Fibroblast of lung (primary cell): ENCODE results near the gene IL1RAP. TPM values are rescaled to one million over a fixed set of nuclear protein-coding genes. Genes with fewer than 3 reads are reported as not detected.

Source experiments
- DNase-seq, 2 donors: peaks; one replicate each; pipeline versions ENCODE4 v3.0.0 to v3.0.0-alpha.2; 2010; ENCODE audit warnings: low read depth in 2 of 2
- H2AFZ ChIP-seq: 2 replicates; pipeline ENCODE4 v1.5.1; 2012; ENCODE audit warnings: low read length, control low read depth, inconsistent platforms
- H3K27ac ChIP-seq: 2 replicates; pipeline ENCODE4 v1.5.1; 2011; ENCODE audit warnings: low read length, control low read depth; ENCODE audit not compliant: insufficient read depth
- H3K27me3 ChIP-seq: 2 replicates; pipeline ENCODE4 v1.5.1; 2011; ENCODE audit warnings: mild to moderate bottlenecking, low read length; ENCODE audit not compliant: control insufficient read depth, insufficient read depth
- H3K36me3 ChIP-seq: 2 replicates; pipeline ENCODE4 v1.5.1; 2011; ENCODE audit warnings: low read length; ENCODE audit not compliant: control insufficient read depth, insufficient read depth
- H3K4me1 ChIP-seq: 2 replicates; pipeline ENCODE4 v1.5.1; 2011; ENCODE audit warnings: low read length; ENCODE audit not compliant: control insufficient read depth, insufficient read depth; ENCODE audit errors: extremely low read depth
- H3K4me2 ChIP-seq: 2 replicates; pipeline ENCODE4 v1.5.1; 2011; ENCODE audit warnings: low read length, control low read depth; ENCODE audit not compliant: insufficient read depth; ENCODE audit errors: extremely low read depth
- H3K4me3 ChIP-seq, 4 experiments: fragments of 200-600 bp in 1 of 4; sonication (generic) in 1 of 4; replicated peaks in 1 of 4; 2 replicates each; pipeline ENCODE4 v1.5.1; 2011 to 2016; ENCODE audit warnings: low read length in 4 of 4, low read depth in 3 of 4, mild to moderate bottlenecking in 3 of 4, control low read depth in 2 of 4, inconsistent platforms in 1 of 4, mixed read lengths in 1 of 4; ENCODE audit not compliant: insufficient read depth in 1 of 4; ENCODE audit errors: control extremely low read depth in 1 of 4
- H3K79me2 ChIP-seq: 2 replicates; pipeline ENCODE4 v1.5.1; 2012; ENCODE audit warnings: mild to moderate bottlenecking, low read length, inconsistent platforms; ENCODE audit not compliant: control insufficient read depth, insufficient read depth
- H3K9ac ChIP-seq: 2 replicates; pipeline ENCODE4 v1.5.1; 2011; ENCODE audit warnings: mild to moderate bottlenecking, low read length, control low read depth; ENCODE audit not compliant: insufficient read depth
- H3K9me3 ChIP-seq: 2 replicates; pipeline ENCODE4 v1.5.1; 2012; ENCODE audit warnings: low read depth, low read length; ENCODE audit not compliant: control insufficient read depth, insufficient read depth
- H4K20me1 ChIP-seq: 2 replicates; pipeline ENCODE4 v1.5.1; 2011; ENCODE audit warnings: low read length; ENCODE audit not compliant: control insufficient read depth, insufficient read depth; ENCODE audit errors: extremely low read depth
- CTCF ChIP-seq, 2 donors: IDR thresholded peaks in 1 of 2; conservative IDR thresholded peaks in 1 of 2; 1 replicate in 1 of 2; 2 replicates in 1 of 2; pipeline ENCODE4 v1.5.1; 2011 to 2012; ENCODE audit warnings: low read length in 2 of 2, control low read depth in 1 of 2, inconsistent platforms in 1 of 2, low read depth in 1 of 2, mild to moderate bottlenecking in 1 of 2
- EZH2 ChIP-seq: IDR thresholded peaks from 2 replicates; pipeline ENCODE4 v1.5.1; 2012; ENCODE audit warnings: low read length, control low read depth, mild to moderate bottlenecking; ENCODE audit errors: missing control alignments
- polyA plus RNA-seq, 2 donors: library from polyadenylated mRNA; depleted of rRNA in 1 of 2; stranded (reverse) in 1 of 2; unstranded in 1 of 2; fragments of >200 nt; gene quantifications; 2 replicates each; pipeline ENCODE4 v1.2.1, GENCODE V29; 2011 to 2012; ENCODE audit warnings: missing spikeins in 1 of 2
- total RNA-seq: library from RNA; depleted of rRNA; stranded (reverse); fragments of >200 nt; gene quantifications from 2 replicates; pipeline ENCODE4 v1.2.1, GENCODE V29; 2014

Gene IL1RAP
- total and polyA plus RNA-seq, 2 donors (not counting 1 experiment from before 2014, with no cell fraction given), result 10.2 to 12.6 TPM

DNA sequence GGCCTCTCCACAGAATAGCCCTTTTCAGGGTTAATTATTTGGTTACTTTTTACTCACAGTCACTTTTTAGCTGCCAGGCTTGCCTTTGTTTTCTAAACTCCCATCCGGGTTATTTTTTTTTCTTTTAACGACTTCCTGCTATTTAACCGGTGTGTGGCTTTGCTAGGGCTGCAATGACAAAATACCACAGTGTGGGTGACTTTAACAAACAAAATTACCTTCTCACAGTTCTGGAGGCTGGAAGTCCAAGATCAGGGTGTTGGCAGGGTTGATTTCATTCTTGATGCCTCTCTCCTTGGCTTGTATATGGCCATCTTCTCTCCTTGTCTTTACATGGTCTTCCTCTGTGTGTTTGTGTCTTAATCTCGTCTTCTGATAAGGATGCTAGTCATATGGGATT is 91.5 kb downstream of the IL1RAP start:
- TF ChIP-seq EZH2 (no peak), CTCF (conservative IDR thresholded peaks at IDR 0.05 in 1 of 2, IDR thresholded peaks at IDR 0.05 in 1 of 2; ENCODE audit: low read depth in 1 of 2, low read length in 2 of 2) (no peak)
- no peak overlapping the region for H2AFZ ChIP-seq
- H4K20me1 ChIP-seq, result no peaks in the 10 kb centered on the region
- DNase-seq, result no peak
- no peak overlapping the region for H3K9ac ChIP-seq
- H3K79me2 ChIP-seq, result no peaks in the 10 kb centered on the region
- H3K27me3 ChIP-seq, result no peaks in the 10 kb centered on the region
- no peak overlapping the region for H3K27ac ChIP-seq
- H3K4me1 ChIP-seq, result no peaks in the 10 kb centered on the region
- no peaks in the 10 kb centered on the region for H3K9me3 ChIP-seq
- H3K4me3 ChIP-seq, result no peak overlapping the region
- no peak overlapping the region for H3K4me2 ChIP-seq
- no peaks in the 10 kb centered on the region for H3K36me3 ChIP-seq

DNA sequence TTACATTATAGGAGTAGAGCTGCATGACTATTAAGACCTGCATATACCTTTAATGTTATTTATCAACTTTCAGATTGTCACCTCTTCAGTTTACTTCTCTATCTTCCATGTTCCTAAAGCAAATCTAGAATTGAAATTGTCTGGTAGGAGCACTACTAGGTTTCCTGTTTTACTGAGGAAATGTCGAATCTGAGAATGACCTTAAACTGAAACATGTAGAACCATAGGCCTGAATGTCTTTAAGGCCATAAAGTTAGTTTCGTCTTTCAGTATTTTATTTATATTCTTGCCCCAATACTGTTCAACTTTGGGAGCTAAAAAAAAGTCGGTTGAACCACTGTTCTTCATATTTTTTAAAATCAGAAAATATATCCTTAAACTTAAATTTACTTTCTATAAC is 92.7 kb downstream of the IL1RAP start:
- H3K4me2 ChIP-seq, result no peak overlapping the region
- no peak overlapping the region for H2AFZ ChIP-seq
- no peaks in the 10 kb centered on the region for H3K27me3 ChIP-seq
- no peaks in the 10 kb centered on the region for H3K9me3 ChIP-seq
- no peaks in the 10 kb centered on the region for H3K4me1 ChIP-seq
- DNase-seq, result no peak
- H3K4me3 ChIP-seq, result no peak overlapping the region
- no peaks in the 10 kb centered on the region for H4K20me1 ChIP-seq
- no peaks in the 10 kb centered on the region for H3K36me3 ChIP-seq
- no peak overlapping the region for H3K27ac ChIP-seq
- no peaks in the 10 kb centered on the region for H3K79me2 ChIP-seq
- no peak overlapping the region for H3K9ac ChIP-seq
- TF ChIP-seq EZH2 (no peak), CTCF (conservative IDR thresholded peaks at IDR 0.05 in 1 of 2, IDR thresholded peaks at IDR 0.05 in 1 of 2; ENCODE audit: low read depth in 1 of 2, low read length in 2 of 2) (no peak)

- H3K27ac ChIP-seq, result no peak overlapping the region
- no peaks in the 10 kb centered on the region for H3K79me2 ChIP-seq
- H3K9ac ChIP-seq, result no peak overlapping the region
- H3K4me3 ChIP-seq, result no peak overlapping the region
- DNase-seq, result no peak
- no peak overlapping the region for H2AFZ ChIP-seq
- no peaks in the 10 kb centered on the region for H3K4me1 ChIP-seq
- TF ChIP-seq EZH2 (no peak), CTCF (conservative IDR thresholded peaks at IDR 0.05 in 1 of 2, IDR thresholded peaks at IDR 0.05 in 1 of 2; ENCODE audit: low read depth in 1 of 2, low read length in 2 of 2) (no peak)
- no peaks in the 10 kb centered on the region for H4K20me1 ChIP-seq
- H3K9me3 ChIP-seq, result no peaks in the 10 kb centered on the region
- no peaks in the 10 kb centered on the region for H3K27me3 ChIP-seq
- no peaks in the 10 kb centered on the region for H3K36me3 ChIP-seq
- H3K4me2 ChIP-seq, result no peak overlapping the region
Measured at GRCh38 chr3:190607021-190607420, 93.1 kb downstream of the IL1RAP start.
